Astrocyte (in vitro differentiated cells and primary cell): ENCODE data around the gene WASF2. TPM values are rescaled to one million over a fixed set of nuclear protein-coding genes. Genes with fewer than 3 reads are reported as not detected.

ENCODE experiments used
- DNase-seq: peaks from one replicate; pipeline ENCODE4 v3.0.0-alpha.2; 2010; ENCODE audit warnings: low read depth
- FAIRE-seq: peaks from 2 replicates; lab custom pipeline; 2011; peaks lifted over from hg19 to GRCh38; lab: Jason Lieb, UNC
- H2AFZ ChIP-seq: 2 replicates; pipeline ENCODE4 v1.6.0; 2012; ENCODE audit warnings: low read depth, low read length, inconsistent platforms
- H3K27ac ChIP-seq: 2 replicates; pipeline ENCODE4 v1.5.1; 2011; ENCODE audit warnings: low read depth, low read length, inconsistent platforms
- H3K27me3 ChIP-seq: 2 replicates; pipeline ENCODE4 v1.6.0; 2011; ENCODE audit warnings: low read length, inconsistent platforms; ENCODE audit not compliant: insufficient read depth
- H3K36me3 ChIP-seq: 2 replicates; pipeline ENCODE4 v1.5.1; 2011; ENCODE audit warnings: low read length, inconsistent platforms; ENCODE audit not compliant: insufficient read depth
- H3K4me1 ChIP-seq: 2 replicates; pipeline ENCODE4 v1.5.1; 2011; ENCODE audit warnings: low read length, inconsistent platforms; ENCODE audit not compliant: insufficient read depth
- H3K4me2 ChIP-seq: 2 replicates; pipeline ENCODE4 v1.6.0; 2012; ENCODE audit warnings: low read length, inconsistent platforms
- H3K4me3 ChIP-seq: 2 replicates; pipeline ENCODE4 v1.5.1; 2011; ENCODE audit warnings: low read depth, mild to moderate bottlenecking, low read length, inconsistent platforms; ENCODE audit not compliant: insufficient read depth
- H3K79me2 ChIP-seq: 2 replicates; pipeline ENCODE4 v1.6.0; 2012; ENCODE audit warnings: mild to moderate bottlenecking, low read length, inconsistent platforms; ENCODE audit not compliant: insufficient read depth
- H3K9ac ChIP-seq: 2 replicates; pipeline ENCODE4 v1.6.0; 2012; ENCODE audit warnings: mild to moderate bottlenecking, low read length, inconsistent platforms
- H3K9me3 ChIP-seq: 2 replicates; pipeline ENCODE4 v1.5.1; 2012; ENCODE audit warnings: low read depth, mild to moderate bottlenecking, low read length, inconsistent platforms; ENCODE audit not compliant: insufficient read depth
- H4K20me1 ChIP-seq: 2 replicates; pipeline ENCODE4 v1.6.0; 2012; ENCODE audit warnings: low read length, inconsistent platforms; ENCODE audit not compliant: insufficient read depth
- H3K27ac Mint-ChIP-seq: one replicate; pipeline ENCODE4 v1.8.0; 2021; ENCODE audit warnings: mild to moderate bottlenecking, mixed read lengths; ENCODE audit not compliant: unreplicated experiment
- H3K27me3 Mint-ChIP-seq: one replicate; pipeline ENCODE4 v1.8.0; 2021; ENCODE audit warnings: low read depth, mixed read lengths; ENCODE audit not compliant: unreplicated experiment
- H3K36me3 Mint-ChIP-seq: one replicate; pipeline ENCODE4 v1.8.0; 2021; ENCODE audit warnings: low read depth, mixed read lengths; ENCODE audit not compliant: unreplicated experiment
- H3K4me1 Mint-ChIP-seq: one replicate; pipeline ENCODE4 v1.8.0; 2021; ENCODE audit warnings: low read depth, mixed read lengths; ENCODE audit not compliant: unreplicated experiment
- H3K4me3 Mint-ChIP-seq: one replicate; pipeline ENCODE4 v1.8.0; 2021; ENCODE audit warnings: mild to moderate bottlenecking, moderate library complexity, mixed read lengths; ENCODE audit not compliant: unreplicated experiment
- H3K9me3 Mint-ChIP-seq: one replicate; pipeline ENCODE4 v1.8.0; 2021; ENCODE audit warnings: mild to moderate bottlenecking, mixed read lengths; ENCODE audit not compliant: unreplicated experiment
- CTCF ChIP-seq: IDR thresholded peaks from 2 replicates; pipeline ENCODE4 v1.5.1; 2011; ENCODE audit warnings: low read depth, mild to moderate bottlenecking, inconsistent platforms, low read length, moderate library complexity; ENCODE audit not compliant: insufficient read depth
- EZH2 ChIP-seq: IDR thresholded peaks from 2 replicates; pipeline ENCODE4 v1.6.1; 2012; ENCODE audit warnings: mild to moderate bottlenecking, low read length, inconsistent platforms; ENCODE audit not compliant: insufficient read depth
- total RNA-seq: library from RNA; stranded (reverse); gene quantifications from 2 replicates; pipeline ENCODE4 v1.2.1, GENCODE V29; 2021

WASF2 gene
- total RNA-seq, 1 donor from 2014 or later, result 86.9 TPM

- Mint-ChIP-seq H3K27me3 (peaks cover 9% of the 10 kb centered on the region), H3K9me3 (no peaks in the 10 kb centered on the region), H3K36me3 (peaks cover 12% of the 10 kb centered on the region), H3K27ac (peak within 1 kb of the TSS; percentile 98), H3K4me1 (peaks cover 2% of the 10 kb centered on the region), H3K4me3 (peak within 1 kb of the TSS; percentile 95)
- TF ChIP-seq CTCF (peak; percentile 28), EZH2 (no peak)
- Histone ChIP-seq H3K4me1 (peaks cover 15% of the 10 kb centered on the region), H3K9ac (peak within 1 kb of the TSS; percentile 81), H3K27ac (peak within 1 kb of the TSS; percentile 86), H2AFZ (peak within 1 kb of the TSS; percentile 95), H3K79me2 (no peaks in the 10 kb centered on the region), H3K36me3 (no peaks in the 10 kb centered on the region), H3K27me3 (no peaks in the 10 kb centered on the region), H3K9me3 (no peaks in the 10 kb centered on the region), H3K4me3 (peak within 1 kb of the TSS; percentile 70), H4K20me1 (no peaks in the 10 kb centered on the region), H3K4me2 (peak within 1 kb of the TSS; percentile 98)
- FAIRE-seq (no peak), DNase-seq (peak; percentile 56)
Observed at GRCh38 chr1:27366411-27367159, 123.4 kb downstream of the WASF2 start, which contains the start of gene MAP3K6. Gene MAP3K6 (minus strand): TSS chr1:27366961. CDS start chr1:27366597, 364 bp downstream.

GRCh38 chr1:27366113-27366410, 123.9 kb downstream of the WASF2 start:
- no peak for FAIRE-seq
- H3K27ac ChIP-seq, result peak overlapping the region; percentile 86
- H3K4me3 Mint-ChIP-seq, result peak overlapping the region; percentile 95

More at GRCh38 chr1:27366113-27366410, 123.9 kb downstream of the WASF2 start:
- peak overlapping the region; percentile 93 for H2AFZ ChIP-seq
- Mint-ChIP-seq H3K27ac (peak overlapping the region; percentile 98), H3K9me3 (no peaks in the 10 kb centered on the region), H3K36me3 (peaks cover 16% of the 10 kb centered on the region), H3K4me1 (peaks cover 2% of the 10 kb centered on the region), H3K27me3 (peaks cover 12% of the 10 kb centered on the region)
- no peaks in the 10 kb centered on the region for H3K79me2 ChIP-seq
- H3K36me3 ChIP-seq, result no peaks in the 10 kb centered on the region
- peak overlapping the region; percentile 98 for H3K4me2 ChIP-seq
- peaks cover 15% of the 10 kb centered on the region for H3K4me1 ChIP-seq
- peak; percentile 53 for DNase-seq
- H3K4me3 ChIP-seq, result peak overlapping the region; percentile 70
- H3K9me3 ChIP-seq, result no peaks in the 10 kb centered on the region
- TF ChIP-seq EZH2, result no peak
- no peak for TF ChIP-seq CTCF
- no peaks in the 10 kb centered on the region for H3K27me3 ChIP-seq
- H3K9ac ChIP-seq, result peak overlapping the region; percentile 81
- H4K20me1 ChIP-seq, result no peaks in the 10 kb centered on the region
